Measurements from ENCODE around the gene TMEM117. TPM values are rescaled to one million over a fixed set of nuclear protein-coding genes. Genes with fewer than 3 reads are reported as not detected.

The TMEM117 gene
- total RNA-seq, 1 experiment from 2014 or later = 4.3 TPM

GRCh38 chr12:44296624-44297197 lies 460.8 kb downstream of the TMEM117 start:
- peak; percentile 3 for DNase-seq
- peaks cover 5% of the 10 kb centered on the region; the same call in 1 of the 2 replicates for H3K9me3 ChIP-seq
- H3K4me3 ChIP-seq = no peak overlapping the region
- H3K36me3 ChIP-seq = no peaks in the 10 kb centered on the region
- no peaks in the 10 kb centered on the region for H3K27me3 ChIP-seq

- peaks cover 5% of the 10 kb centered on the region; the same call in 1 of the 2 replicates for H3K9me3 ChIP-seq
- H3K36me3 ChIP-seq = no peaks in the 10 kb centered on the region
- no peak overlapping the region for H3K4me3 ChIP-seq
- no peak for DNase-seq
- H3K27me3 ChIP-seq = no peaks in the 10 kb centered on the region
Measured at GRCh38 chr12:44299524-44299923, 463.6 kb downstream of the TMEM117 start.

- Histone ChIP-seq H3K36me3 (no peaks in the 10 kb centered on the region), H3K27me3 (no peaks in the 10 kb centered on the region), H3K4me3 (no peak overlapping the region), H3K9me3 (no peaks in the 10 kb centered on the region)
- no peak for DNase-seq
Measured at GRCh38 chr12:44307506-44308168, 471.8 kb downstream of the TMEM117 start.

- H3K36me3 ChIP-seq = no peaks in the 10 kb centered on the region
- DNase-seq = no peak
- H3K9me3 ChIP-seq = no peaks in the 10 kb centered on the region
- no peak overlapping the region for H3K4me3 ChIP-seq
- no peaks in the 10 kb centered on the region for H3K27me3 ChIP-seq
Measured at GRCh38 chr12:44313188-44313587, 477.3 kb downstream of the TMEM117 start.

GRCh38 chr12:44314007-44314500 lies 478.2 kb downstream of the TMEM117 start:
- Histone ChIP-seq H3K9me3 (no peaks in the 10 kb centered on the region), H3K36me3 (no peaks in the 10 kb centered on the region)
- DNase-seq = no peak

GRCh38 chr12:44317651-44318126 lies 481.8 kb downstream of the TMEM117 start:
- DNase-seq = no peak
- H3K9me3 ChIP-seq = no peaks in the 10 kb centered on the region
- no peaks in the 10 kb centered on the region for H3K27me3 ChIP-seq
- H3K4me3 ChIP-seq = no peak overlapping the region
- no peaks in the 10 kb centered on the region for H3K36me3 ChIP-seq

More at GRCh38 chr12:44314007-44314500, 478.2 kb downstream of the TMEM117 start:
- Histone ChIP-seq H3K4me3 (no peak overlapping the region), H3K27me3 (no peaks in the 10 kb centered on the region)

GRCh38 chr12:44331269-44331668 lies 495.4 kb downstream of the TMEM117 start:
- no peaks in the 10 kb centered on the region for H3K27me3 ChIP-seq
- no peak for DNase-seq
- no peak overlapping the region for H3K4me3 ChIP-seq
- H3K36me3 ChIP-seq = no peaks in the 10 kb centered on the region
- H3K9me3 ChIP-seq = no peaks in the 10 kb centered on the region; the same call in 1 of the 2 replicates

GRCh38 chr12:44334347-44334746 lies 498.5 kb downstream of the TMEM117 start:
- DNase-seq = no peak
- H3K4me3 ChIP-seq = no peak overlapping the region
- H3K27me3 ChIP-seq = no peaks in the 10 kb centered on the region
- H3K36me3 ChIP-seq = no peaks in the 10 kb centered on the region
- no peaks in the 10 kb centered on the region; the same call in 1 of the 2 replicates for H3K9me3 ChIP-seq

GRCh38 chr12:44335030-44335429 lies 499.1 kb downstream of the TMEM117 start:
- DNase-seq = no peak
- no peak overlapping the region for H3K4me3 ChIP-seq

GRCh38 chr12:44336577-44336976 lies 500.7 kb downstream of the TMEM117 start:
- H3K36me3 ChIP-seq = no peaks in the 10 kb centered on the region
- H3K9me3 ChIP-seq = no peaks in the 10 kb centered on the region; the same call in 1 of the 2 replicates
- no peaks in the 10 kb centered on the region for H3K27me3 ChIP-seq
- no peak overlapping the region for H3K4me3 ChIP-seq
- no peak for DNase-seq

More at GRCh38 chr12:44335030-44335429, 499.1 kb downstream of the TMEM117 start:
- no peaks in the 10 kb centered on the region; the same call in 1 of the 2 replicates for H3K9me3 ChIP-seq
- no peaks in the 10 kb centered on the region for H3K27me3 ChIP-seq
- H3K36me3 ChIP-seq = no peaks in the 10 kb centered on the region

GRCh38 chr12:44342371-44342770 lies 506.5 kb downstream of the TMEM117 start:
- Histone ChIP-seq H3K27me3 (no peaks in the 10 kb centered on the region), H3K36me3 (no peaks in the 10 kb centered on the region), H3K4me3 (no peak overlapping the region), H3K9me3 (no peaks in the 10 kb centered on the region)
- no peak for DNase-seq

- Histone ChIP-seq H3K4me3 (no peak overlapping the region), H3K27me3 (no peaks in the 10 kb centered on the region), H3K36me3 (no peaks in the 10 kb centered on the region), H3K9me3 (no peaks in the 10 kb centered on the region)
- no peak for DNase-seq
Measured at GRCh38 chr12:44347145-44347544, 511.3 kb downstream of the TMEM117 start.

- Histone ChIP-seq H3K27me3 (no peaks in the 10 kb centered on the region), H3K9me3 (no peaks in the 10 kb centered on the region), H3K36me3 (no peaks in the 10 kb centered on the region), H3K4me3 (no peak overlapping the region)
- DNase-seq = no peak
Measured at GRCh38 chr12:44357494-44357893, 521.6 kb downstream of the TMEM117 start.

- DNase-seq = no peak
- Histone ChIP-seq H3K27me3 (no peaks in the 10 kb centered on the region), H3K4me3 (no peak overlapping the region), H3K36me3 (no peaks in the 10 kb centered on the region), H3K9me3 (no peaks in the 10 kb centered on the region)
Measured at GRCh38 chr12:44358636-44359035, 522.8 kb downstream of the TMEM117 start.

GRCh38 chr12:44362947-44363346 lies 527.1 kb downstream of the TMEM117 start:
- no peak overlapping the region for H3K4me3 ChIP-seq
- H3K36me3 ChIP-seq = no peaks in the 10 kb centered on the region
- H3K27me3 ChIP-seq = no peaks in the 10 kb centered on the region
- DNase-seq = no peak
- H3K9me3 ChIP-seq = no peaks in the 10 kb centered on the region

- Histone ChIP-seq H3K27me3 (no peaks in the 10 kb centered on the region), H3K4me3 (no peak overlapping the region), H3K36me3 (no peaks in the 10 kb centered on the region), H3K9me3 (no peaks in the 10 kb centered on the region)
- DNase-seq = no peak
Measured at GRCh38 chr12:44367136-44367535, 531.3 kb downstream of the TMEM117 start.

GRCh38 chr12:44367916-44368315 lies 532.0 kb downstream of the TMEM117 start:
- DNase-seq = no peak
- Histone ChIP-seq H3K36me3 (no peaks in the 10 kb centered on the region), H3K27me3 (no peaks in the 10 kb centered on the region), H3K4me3 (no peak overlapping the region), H3K9me3 (no peaks in the 10 kb centered on the region)

GRCh38 chr12:44369998-44370397 lies 534.1 kb downstream of the TMEM117 start:
- Histone ChIP-seq H3K9me3 (no peaks in the 10 kb centered on the region), H3K27me3 (no peaks in the 10 kb centered on the region), H3K36me3 (no peaks in the 10 kb centered on the region), H3K4me3 (no peak overlapping the region)
- DNase-seq = no peak

Measured in MG63 (cell line).